ENCODE results near the gene ACSL4.
"Not testable (repeated sequence)": the region's sequence is repeated elsewhere in the genome, so short reads cannot be mapped to it uniquely, and the experiment has no call there.

The ACSL4 gene

DNA sequence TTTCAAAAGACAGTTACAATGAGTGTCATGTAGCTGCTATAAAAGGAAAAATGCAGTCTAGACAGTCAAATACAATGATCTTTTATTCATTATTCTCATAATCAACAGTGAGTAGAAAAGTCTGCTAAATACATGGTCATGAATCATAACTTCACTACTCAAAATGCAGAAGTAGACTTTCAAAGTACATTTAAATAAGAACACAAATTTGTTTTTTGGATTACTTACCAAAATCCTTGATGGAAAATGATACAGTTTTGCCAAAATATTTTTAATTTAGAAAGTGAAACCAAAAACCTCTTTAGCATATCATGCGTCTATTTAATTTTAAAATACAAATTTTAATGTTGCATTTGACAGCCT is 4.9 kb downstream of the ACSL4 start:
- no peak for DNase-seq (ENCODE audit: low spot score)

DNA sequence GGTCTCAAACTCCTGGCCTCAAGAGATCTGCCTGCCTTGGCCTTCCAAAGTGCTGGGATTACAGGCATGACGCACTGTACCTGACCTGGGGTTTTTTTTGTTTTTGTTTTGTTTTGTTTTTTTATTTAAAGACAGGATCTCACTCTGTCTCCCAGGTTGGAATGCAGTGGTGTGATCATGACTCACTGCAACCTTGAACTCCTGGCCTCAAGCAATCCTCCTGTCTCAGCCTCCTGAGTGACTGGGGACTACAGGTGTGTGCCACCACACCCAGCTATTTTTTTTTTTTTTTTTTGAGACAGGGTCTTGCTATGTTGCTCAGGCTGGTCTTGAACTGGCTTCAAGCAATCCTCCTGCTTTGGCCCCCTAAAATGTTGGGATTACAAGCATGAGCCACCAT is 8.1 kb downstream of the ACSL4 start:
- DNase-seq (ENCODE audit: low spot score): not testable (repeated sequence)

DNA sequence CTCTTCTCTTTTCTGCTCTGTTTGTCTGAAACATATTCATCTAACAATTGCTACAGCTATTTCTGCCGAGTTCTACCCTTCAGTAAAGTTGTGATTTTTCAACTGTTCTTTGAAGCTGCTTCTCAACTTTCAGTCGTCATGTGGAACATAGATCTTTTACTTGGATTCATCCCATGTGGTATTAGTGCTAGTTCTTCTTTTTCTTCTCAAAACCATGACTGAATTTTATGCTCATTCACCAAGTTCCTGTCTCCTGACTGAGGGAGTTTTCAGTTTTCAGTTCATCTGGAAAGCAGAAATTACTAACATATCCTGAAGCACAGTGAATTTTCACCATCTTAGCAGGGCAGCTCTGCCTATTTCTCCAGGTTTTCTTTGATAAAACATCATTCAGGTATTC is 12.1 kb downstream of the ACSL4 start:
- no peak for DNase-seq (ENCODE audit: low spot score)

DNA sequence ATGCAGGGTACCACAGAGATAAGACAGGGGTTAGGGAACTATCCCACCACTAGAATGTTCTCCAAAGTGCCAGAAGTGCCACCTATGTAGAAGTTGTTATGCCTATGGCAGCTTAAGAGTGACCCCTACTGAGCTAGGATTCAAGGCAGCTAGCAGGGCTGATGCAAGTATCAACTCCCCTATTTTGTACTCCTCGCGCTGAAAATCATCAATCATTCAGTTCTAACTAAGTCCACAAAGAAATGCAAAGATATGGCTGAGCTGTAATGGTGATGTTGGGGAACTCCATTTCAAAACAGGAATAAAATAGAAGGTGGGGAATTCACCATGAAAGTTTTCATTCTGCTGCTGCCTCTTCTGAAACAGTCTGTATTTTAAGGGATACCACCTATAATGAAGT is 13.8 kb downstream of the ACSL4 start:
- DNase-seq (ENCODE audit: low spot score): no peak

DNA sequence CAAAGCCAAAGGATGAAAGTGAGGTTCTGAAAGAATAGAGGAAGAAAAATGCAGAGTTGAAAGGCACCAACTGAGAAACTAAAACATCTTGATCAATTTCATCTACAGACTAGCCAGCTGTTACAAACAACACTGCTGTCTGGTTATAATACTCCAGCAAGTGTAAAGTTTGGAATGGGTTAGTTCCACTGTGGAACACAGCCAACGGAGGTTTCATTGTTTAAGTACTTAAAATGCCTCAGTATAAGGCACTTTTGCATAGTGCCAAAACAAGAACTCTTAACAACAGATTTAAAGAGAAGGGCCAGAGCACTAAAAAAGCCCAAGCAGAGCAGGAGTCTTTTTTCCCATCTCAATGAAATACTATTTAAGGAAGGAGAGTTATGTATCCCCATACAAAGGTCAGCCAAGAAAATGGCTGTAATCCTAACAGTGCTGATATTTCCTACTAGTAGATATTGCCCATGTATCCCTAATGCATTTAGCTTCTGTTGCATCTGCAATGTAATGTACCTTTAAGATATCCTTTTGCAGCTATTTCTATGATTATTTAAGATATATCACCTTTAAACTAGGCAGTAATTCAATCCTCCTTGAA is 16.5 kb downstream of the ACSL4 start:
- no peak for DNase-seq (ENCODE audit: low spot score)

DNA sequence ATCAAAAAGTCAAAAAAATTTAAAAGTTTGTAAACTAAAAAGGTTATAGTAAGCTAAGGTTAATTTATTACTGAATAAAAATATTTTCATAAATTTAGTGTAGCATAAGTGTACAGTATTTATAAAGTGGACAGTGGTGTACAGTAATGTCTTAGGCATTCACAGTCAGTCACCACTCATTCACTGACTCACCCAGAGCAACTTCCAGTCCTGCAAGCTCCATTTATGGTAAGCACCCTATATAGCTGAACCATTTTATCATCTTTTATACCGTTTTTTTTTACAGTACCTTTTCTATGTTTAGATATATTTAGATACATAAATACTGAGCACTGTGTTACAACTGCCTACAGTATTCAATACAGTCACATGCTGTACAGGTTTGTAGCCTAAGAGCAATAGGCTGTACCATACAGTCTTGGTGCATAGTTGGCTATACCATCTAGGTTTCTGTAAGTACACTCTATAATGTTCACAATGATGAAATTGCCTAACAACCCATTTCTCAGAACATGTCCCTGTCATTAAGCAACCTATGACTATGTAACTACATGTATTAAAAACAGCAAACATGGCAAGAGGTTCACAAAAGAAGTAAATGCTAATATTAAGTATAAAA is 18.6 kb downstream of the ACSL4 start:
- DNase-seq (ENCODE audit: low spot score): no peak

DNA sequence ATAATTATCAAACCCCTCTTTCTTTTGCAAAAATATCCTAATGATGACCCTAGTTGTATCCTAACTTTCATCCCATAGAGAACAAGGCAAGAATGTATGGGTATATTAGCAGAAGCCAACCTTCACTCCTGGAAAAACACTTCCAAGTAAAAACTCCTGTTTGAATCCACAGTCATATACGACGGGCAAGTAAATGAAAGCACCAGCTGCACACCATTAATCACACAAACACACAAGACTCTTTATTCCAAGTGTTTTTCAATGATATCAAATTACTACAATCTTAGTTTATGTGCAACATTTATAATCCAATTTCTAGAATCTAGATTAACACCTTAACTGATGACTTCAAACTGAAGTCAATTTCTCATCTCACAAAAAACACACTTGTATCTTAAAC is 22.9 kb downstream of the ACSL4 start:
- no peak for DNase-seq (ENCODE audit: low spot score)

DNA sequence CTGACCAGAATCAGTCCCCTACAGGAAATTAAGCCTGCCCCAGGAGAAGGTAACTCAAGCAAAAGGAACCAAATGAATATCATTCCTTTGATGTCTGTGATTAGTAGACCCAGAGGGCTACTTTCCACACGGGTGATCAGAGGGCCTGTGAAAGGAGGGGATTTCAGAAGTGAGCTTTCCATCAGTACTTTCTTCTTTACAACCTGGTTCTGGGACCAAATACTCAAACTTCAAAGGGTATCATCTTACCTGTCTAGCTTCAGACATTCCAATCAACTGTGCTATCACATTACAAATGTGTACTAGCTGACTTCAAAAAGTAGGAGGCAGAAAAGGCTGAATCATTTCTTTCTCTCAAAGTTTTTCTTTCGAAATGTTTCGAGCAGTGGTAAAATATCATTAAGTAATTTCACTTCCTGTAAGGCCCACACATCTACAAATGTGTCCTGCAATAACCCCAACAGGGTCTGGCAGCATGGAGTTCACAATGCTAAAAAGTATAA is 23.9 kb downstream of the ACSL4 start:
- DNase-seq (ENCODE audit: low spot score): no peak

DNA sequence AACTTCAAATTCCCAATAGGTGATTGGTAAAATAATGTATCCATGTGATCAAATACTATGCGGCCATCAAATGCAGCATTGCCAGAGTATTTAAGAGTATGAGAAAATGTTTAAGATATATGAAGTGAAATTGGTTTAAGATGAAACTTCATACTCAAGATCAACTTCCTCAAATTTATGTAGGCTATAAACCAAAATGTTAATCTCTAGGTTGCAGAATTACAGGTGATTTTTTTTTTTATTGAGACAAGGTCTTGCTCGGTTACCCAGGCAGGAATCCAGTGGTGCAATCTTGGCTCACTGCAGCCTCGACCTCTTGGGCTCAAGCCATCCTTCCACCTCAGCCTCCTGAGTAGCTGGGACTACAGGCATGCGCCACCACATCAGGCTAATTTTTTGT is 25.3 kb downstream of the ACSL4 start:
- no peak for DNase-seq (ENCODE audit: low spot score)

DNA sequence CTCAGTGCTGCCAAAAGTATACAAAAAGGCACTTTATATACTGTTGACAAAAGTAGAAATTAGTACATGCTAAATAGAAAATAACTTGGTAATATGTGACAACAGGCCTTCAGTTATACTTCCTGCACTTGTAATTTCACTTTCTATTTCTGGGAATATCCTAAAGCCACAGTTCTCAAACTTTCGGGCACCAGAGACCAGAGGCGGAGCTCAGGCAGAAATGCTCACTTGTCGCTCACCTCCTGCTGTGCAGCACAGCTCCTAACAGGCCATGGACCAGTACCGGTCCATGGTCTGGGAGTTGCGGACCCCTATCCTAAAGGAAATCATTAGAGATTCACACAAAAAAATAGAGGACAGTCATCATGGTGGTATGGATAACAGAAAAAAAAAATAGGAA is 25.7 kb downstream of the ACSL4 start:
- no peak for DNase-seq (ENCODE audit: low spot score)

DNA sequence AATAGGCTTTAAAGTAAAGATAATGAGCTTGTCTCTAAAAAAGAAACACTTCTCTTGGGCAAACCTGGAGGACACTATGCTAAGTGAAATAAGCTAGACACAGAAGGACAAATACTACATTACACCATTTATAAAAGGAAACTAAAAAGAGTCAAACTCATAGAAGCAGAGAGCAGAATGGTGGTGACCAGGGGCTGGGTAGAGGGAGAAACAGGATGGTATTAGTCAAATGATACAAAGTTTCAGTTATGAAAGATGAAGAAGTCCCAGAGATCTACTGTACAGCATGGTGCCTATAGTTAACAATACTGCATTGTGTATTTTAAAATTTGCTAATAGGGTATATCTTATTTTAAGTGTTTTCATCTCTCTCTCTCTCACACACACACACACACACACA is 28.5 kb downstream of the ACSL4 start:
- no peak for DNase-seq (ENCODE audit: low spot score)

DNA sequence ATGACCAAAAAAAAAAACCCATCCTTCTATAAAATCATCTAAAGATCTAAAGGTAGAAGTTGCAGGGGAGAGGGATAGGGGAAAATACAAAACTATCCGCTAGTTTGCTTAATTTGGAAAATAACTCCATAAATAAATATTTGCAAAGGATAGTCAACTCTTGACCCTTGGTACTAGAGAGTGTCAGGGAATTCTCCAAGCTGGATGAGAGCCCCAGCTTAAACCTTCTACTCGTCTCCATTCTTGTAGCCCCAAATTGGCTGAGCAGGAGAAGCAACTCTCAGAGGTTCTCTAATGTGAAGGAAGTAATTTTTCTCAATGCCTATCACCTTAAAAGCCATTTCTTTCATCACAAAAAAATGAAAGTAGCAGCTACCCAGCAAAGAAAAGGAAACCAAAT is 35.2 kb downstream of the ACSL4 start:
- DNase-seq (ENCODE audit: low spot score): no peak

DNA sequence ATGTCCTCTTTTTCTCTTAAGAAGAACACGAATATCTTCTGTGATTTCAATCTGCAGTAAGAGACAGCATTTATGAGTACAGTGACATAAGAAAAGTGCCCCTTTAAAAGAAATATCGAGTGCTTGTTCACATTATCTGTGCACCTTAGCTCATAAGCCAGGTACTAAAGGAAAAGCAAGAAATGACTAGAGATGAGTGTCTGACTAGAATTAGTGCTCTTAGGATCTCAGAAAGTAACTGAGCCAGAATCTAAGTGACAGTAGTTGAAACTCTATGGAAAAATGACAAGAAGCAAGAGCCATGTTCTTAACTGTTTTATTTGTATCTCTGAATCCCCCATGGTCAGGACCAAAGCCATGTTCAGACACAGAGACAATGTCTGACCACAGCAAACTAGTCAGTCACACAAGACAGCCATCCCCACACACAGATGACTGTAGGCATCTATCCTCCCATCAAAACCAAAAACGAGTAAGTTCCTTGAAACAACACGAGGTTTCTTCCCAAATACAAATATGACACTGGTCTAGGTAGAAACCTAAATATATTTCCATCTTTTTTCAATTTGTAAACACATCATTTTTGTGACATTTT is 36.8 kb downstream of the ACSL4 start:
- no peak for DNase-seq (ENCODE audit: low spot score)

DNA sequence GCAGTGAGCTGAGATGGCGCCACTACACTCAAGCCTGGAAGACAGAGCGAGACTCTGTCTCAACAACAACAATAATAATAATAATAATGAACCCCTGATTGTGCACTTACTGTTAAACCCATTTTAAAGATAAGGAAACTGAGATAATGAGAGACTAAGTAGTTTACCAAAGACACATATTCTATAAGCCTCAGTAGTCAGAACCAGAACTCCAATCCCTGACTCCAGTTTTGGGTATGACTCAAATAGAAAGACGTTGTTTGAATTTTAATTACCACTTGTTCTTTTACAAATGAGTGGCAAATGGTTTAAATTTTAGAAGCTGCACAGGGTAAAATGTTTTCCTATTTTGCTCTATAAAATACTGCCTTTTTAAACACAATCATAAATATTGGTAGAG is 37.4 kb downstream of the ACSL4 start:
- DNase-seq (ENCODE audit: low spot score): no peak

DNA sequence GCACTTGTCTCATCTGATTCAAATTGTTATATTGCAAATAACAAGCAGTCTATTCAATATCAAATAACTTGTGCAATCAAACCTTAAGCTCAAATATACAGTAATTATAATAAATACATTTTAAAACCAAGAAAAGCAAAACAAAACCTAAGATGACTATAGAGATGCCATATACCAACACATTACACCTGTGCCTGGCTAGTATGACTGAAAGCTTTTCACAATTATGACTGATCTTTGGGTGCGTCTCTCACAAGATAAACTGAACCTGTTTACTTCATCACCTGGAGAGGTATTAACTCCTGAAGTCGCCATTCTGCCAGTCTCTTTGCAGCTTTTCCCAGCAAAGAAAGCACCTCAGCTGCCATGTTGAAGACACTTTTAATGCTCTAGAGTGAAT is 41.3 kb downstream of the ACSL4 start:
- DNase-seq (ENCODE audit: low spot score): no peak

DNA sequence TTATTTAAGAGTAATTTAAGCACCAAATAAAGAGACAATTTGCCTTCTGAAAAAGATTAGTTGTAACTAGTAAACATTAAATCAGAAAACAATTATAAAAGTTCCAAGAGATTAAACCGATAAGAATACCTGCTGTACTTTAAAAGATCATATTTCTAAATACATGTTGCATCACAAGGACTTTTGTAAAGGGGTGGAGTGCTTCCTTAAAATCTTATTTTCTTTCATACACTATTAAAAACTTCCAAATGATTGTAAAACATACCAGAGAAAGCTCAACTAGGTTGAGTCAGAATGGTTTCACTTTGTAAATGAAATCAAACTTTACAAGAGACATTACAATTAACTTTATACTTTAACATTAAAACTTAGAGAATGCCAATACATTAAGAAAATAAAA is 41.8 kb downstream of the ACSL4 start:
- DNase-seq (ENCODE audit: low spot score): no peak

DNA sequence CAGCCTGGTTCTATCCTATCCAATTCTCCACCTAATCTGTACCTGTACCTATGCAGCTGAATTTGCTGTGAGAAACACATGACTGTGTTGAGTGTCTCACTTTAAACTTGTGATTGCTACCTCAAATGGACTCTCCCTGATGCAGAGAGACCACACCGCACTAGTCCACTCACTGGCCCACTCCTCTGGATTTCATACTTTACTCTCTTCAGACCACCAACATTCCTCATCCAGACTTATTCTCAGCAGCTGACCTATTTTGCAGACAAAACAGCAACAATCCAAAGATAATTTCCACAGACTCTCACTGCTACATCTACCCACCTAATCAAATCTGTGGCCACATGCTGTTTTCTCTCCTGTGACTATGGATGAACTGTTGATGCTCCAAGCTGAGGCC is 45.2 kb downstream of the ACSL4 start:
- no peak for DNase-seq (ENCODE audit: low spot score)

DNA sequence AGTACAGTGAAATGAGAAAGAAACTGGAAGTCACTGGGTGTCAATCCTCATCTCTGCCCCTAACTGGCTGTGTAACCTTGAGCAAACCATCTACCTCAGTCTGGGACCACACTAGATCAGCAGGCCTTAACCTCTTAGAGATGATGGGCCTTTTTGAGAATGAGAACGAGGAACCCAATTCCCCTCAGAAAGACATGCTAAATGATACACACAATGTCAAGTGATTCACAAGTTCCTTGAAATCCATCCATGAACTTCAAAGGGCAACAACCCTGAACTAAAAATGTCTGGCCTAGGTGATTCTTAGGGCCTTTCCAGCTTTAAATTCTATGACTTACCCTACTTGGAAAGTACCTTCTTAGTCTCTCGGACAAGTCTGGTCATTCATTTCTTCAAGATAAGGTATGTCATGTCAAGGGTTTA is 47.4 kb downstream of the ACSL4 start:
- DNase-seq (ENCODE audit: low spot score): no peak

DNA sequence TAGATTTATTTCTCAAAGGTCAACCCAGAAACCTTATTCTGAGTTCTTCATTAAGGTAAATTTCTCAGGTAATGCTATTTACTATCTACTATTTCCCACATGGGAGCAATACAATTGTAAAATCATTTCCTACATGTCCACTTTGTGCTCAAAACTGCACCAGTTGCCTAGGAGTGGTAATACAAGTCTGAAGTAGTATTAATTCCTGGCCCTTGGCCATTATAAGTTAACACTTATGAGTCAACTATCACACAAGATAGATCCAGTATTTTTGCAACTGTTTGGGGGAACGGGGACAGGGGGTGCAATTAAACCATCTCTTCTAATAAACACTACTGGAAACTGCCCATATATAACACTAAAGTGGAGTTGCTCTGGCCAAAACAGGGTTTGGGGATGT is 48.9 kb downstream of the ACSL4 start:
- DNase-seq (ENCODE audit: low spot score): no peak

DNA sequence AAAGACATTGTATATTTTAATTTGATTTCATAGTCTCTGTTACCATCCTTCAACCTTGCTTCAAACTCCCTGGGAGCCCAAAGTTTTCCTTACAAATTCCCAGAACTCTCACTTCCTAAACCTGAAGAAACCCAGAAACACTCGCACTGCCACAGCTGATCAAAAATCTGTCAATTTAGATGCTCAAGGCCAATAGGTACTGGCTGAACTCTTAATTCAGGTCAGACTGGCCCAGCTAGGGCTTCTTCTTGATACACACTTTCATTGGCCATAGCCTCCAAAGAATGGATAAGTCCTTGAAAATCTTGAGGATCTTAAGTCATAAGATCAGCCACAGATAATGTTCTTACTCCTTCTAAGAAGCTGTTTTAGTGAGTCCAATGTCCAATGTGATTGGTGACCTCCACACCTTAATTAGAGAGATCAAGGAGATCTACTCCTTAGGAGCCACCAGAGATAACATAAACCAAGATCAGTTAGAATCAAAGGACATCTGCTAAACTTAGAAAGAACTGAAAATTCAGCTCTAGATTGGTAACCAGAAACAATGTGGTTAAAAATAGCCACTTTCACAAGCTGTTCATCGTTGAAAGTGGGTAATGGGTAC is 51.5 kb downstream of the ACSL4 start:
- no peak for DNase-seq (ENCODE audit: low spot score)

DNA sequence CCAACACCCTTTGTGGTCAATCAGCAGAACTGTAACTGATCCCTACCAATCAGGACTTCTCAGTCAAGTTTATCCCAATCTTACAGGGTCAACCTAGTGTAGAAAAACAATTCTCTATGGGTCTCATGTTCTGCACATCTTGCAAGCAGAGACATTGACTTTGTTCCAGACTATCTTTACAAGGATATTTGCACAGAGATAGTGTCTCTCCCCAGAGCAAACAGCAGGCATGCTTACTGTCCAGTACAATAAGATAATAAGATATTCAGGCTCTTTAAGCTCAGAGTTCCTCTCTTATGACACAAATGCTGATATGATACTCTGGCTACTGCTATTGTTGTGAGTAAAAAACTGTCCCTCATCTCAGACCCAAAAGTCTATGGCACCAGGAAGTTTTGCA is 53.2 kb downstream of the ACSL4 start:
- no peak for DNase-seq (ENCODE audit: low spot score)

DNA sequence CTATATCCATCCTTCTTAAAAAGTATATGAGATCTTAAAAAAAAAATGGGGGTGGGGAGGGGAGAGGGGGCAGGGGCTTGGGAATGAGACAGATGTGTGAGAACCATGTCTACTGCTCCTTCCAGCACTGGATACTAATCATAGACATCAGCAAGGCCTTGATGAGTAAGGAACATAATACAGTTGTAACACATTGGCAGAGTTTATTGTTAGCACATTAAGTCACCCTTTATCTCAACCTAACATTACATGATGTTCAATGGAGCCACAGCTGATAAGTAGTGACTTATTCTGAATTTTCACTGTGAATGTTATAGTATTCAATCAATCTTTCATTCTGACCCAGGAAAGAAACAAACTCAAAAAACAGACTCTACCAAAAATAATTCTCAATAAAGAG is 60.8 kb downstream of the ACSL4 start:
- no peak for DNase-seq (ENCODE audit: low spot score)

DNA sequence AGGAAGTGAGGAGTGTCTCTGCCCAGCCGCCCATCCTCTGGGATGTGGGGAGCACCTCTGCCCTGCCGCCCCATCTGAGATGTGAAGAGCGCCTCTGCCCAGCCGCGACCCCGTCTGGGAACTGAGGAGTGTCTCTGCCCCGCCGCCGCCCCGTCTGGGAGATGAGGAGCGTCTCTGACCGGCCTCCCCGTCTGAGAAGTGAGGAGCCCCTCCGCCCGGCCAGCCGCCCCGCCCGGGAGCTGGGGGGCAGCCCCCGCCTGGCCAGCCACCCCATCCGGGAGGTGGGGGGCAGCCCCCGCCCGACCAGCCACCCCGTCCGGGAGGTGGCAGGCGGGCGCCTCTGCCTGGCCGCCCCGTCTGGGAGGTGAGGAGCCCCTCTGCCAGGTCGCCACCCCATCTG is 61.9 kb downstream of the ACSL4 start:
- DNase-seq (ENCODE audit: low spot score): not testable (repeated sequence)

DNA sequence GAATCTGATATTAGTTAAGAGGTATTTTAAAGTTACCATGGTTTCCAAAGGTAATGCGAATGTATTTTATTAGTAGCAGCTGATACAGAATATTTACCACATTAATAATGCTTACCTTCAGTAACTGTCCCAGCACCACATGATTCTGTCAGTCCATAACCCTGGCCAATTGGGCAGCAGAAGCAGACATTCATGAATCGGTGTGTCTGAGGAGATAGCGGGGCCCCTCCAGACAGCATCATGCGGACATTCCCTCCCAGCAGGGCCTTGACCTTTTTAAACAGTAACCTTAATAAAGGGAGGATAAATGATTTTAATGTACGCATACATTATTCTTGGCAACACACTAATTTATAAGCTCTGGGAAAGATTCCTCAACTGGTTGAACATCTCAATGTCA is 65.1 kb downstream of the ACSL4 start:
- no peak for DNase-seq (ENCODE audit: low spot score)
